ENCODE measurements around the gene CACNA1S.

DNA sequence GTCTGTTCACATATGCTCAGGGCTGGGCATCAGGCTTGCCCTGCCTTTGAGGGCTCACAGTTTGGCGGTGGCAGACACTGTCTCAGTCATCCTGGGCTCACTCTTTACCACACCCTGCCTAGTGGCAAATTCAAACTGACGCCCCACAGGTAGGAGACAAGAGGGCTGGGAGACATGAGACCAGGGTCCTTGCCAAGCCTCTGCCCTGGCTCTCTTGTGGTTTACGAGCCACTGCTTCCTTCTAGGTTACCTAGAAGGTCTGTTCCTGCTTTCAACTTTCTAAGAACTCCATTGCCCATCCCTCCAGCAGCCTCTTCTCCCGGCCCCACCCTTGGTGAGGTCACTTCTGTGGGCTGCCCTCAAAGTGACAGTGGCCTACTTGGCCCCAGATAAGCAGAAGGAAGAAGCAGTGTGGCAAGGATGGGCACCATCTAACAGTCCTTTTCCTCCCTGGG lies 99.2 kb downstream of the CACNA1S start:
- TF ChIP-seq ZNF75D (CRISPR knock-in tag; IDR thresholded peaks at IDR 0.05; ENCODE audit: borderline replicate concordance) (no peak), ZNF230 (CRISPR knock-in tag; IDR thresholded peaks at IDR 0.05) (no peak)
